Embryonic facial prominence (tissue), 1 donor: ENCODE data around the gene LGI2.
"Not testable (repeated sequence)": the region's sequence is repeated elsewhere in the genome, so short reads cannot be mapped to it uniquely, and the experiment has no call there.

ENCODE experiments used
- DNase-seq: peaks from one replicate; pipeline ENCODE4 v3.0.0-alpha.2; 2016; ENCODE audit errors: extremely low spot score

The LGI2 gene

GRCh38 chr4:25050370-25051078 is 19.8 kb upstream of the LGI2 start:
- no peak for DNase-seq

GRCh38 chr4:25043548-25043947 is 12.8 kb upstream of the LGI2 start:
- no peak for DNase-seq

GRCh38 chr4:25033526-25033925 is 2.8 kb upstream of the LGI2 start:
- DNase-seq = no peak

- DNase-seq = no peak
Observed at GRCh38 chr4:25032126-25032525, 1.4 kb upstream of the LGI2 start.

- no peak for DNase-seq
Observed at GRCh38 chr4:25031077-25031621, 403 bp upstream of the LGI2 start.

GRCh38 chr4:25029479-25030276 is 1.1 kb downstream of the LGI2 start:
- no peak for DNase-seq

GRCh38 chr4:25028851-25029250 is 1.9 kb downstream of the LGI2 start:
- no peak for DNase-seq

- no peak for DNase-seq
Observed at GRCh38 chr4:25022766-25023165, 8.0 kb downstream of the LGI2 start.

GRCh38 chr4:25021216-25021615 is 9.5 kb downstream of the LGI2 start:
- no peak for DNase-seq

- DNase-seq = no peak
Observed at GRCh38 chr4:25020236-25020635, 10.5 kb downstream of the LGI2 start.

GRCh38 chr4:25019501-25019900 is 11.2 kb downstream of the LGI2 start:
- DNase-seq = no peak

- DNase-seq = no peak
Observed at GRCh38 chr4:25015012-25015411, 15.7 kb downstream of the LGI2 start.

GRCh38 chr4:25014662-25014983 is 16.1 kb downstream of the LGI2 start:
- not testable (repeated sequence) for DNase-seq

GRCh38 chr4:25013756-25014661 is 16.7 kb downstream of the LGI2 start:
- DNase-seq = no peak

GRCh38 chr4:25012655-25013054 is 18.1 kb downstream of the LGI2 start:
- no peak for DNase-seq

GRCh38 chr4:25011135-25011866 is 19.4 kb downstream of the LGI2 start:
- DNase-seq = no peak

- DNase-seq = no peak
Observed at GRCh38 chr4:25007598-25007997, 23.1 kb downstream of the LGI2 start.

GRCh38 chr4:25002681-25003080 is 28.1 kb downstream of the LGI2 start:
- DNase-seq = no peak

GRCh38 chr4:25001509-25001908 is 29.2 kb downstream of the LGI2 start:
- DNase-seq = no peak

- DNase-seq = no peak
Observed at GRCh38 chr4:25000639-25001038, 30.1 kb downstream of the LGI2 start.

GRCh38 chr4:24999392-25000089 is 31.2 kb downstream of the LGI2 start:
- no peak for DNase-seq
